HG03521 (cell line): ENCODE data around the gene VWDE.

Source experiments
- ATAC-seq: cut with Tn5 transposase; IDR thresholded peaks from one replicate; pipeline ENCODE4 v1.9.1; 2021; ENCODE audit warnings: mild to moderate bottlenecking, moderate library complexity; ENCODE audit not compliant: unreplicated experiment

Gene VWDE

DNA sequence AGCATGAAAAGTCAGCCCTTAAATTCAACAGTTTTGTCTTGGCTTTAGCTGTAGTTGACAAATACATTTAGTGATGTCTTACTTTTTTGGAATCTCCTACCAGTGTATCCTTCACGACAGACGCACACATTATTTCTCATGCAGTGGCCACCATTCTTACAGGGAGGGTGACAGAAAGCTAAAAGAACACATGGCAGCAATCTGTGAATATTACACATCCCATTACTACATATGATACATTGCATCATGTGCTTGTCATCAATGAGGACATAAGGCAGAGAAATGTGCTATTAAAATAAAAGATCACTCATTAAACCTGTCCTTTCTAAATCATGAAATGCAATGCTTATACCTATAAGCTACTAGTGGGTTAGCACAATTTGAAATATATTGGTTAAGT, 66.6 kb downstream of the VWDE start:
- ATAC-seq = no peak

DNA sequence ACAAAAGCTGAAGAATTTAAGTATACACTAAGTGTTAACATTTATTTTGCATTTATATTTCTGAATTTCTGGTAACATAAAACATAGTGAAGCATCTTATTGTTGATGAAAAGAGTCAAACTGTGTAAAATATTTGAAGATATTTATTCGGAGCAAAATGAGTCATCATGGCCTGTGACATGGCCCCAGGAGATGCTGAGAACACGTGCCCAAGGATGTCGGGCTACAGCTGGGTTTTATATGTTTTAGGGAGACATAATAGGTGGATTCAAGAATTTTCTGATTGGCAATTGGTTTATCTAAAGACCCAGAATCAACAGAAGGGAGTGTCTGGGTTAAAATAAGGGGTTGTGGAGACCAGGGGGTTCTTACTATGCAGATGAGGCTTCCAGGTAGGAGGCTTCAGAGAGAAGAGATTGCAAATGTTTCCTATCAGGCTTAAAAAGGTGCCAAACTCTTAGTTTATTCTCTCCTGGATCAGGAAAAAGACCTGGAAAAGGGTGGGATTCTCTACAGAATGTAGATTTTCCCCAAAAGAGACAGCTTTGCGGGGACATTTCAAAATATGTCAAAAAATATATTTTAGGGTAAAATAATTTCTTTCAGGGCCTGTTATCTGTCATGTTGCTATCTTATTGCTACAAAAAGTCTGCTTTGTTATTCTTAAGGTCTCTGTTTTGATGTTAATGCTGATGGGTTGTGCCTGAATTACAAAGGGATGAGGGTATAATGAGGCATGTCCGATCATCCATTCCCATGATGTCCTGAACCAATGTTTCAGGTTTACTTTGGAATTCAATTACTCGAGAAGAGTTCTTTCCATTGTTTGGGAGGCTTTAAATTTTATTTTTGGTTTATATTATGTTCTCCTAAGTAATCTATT, 74.5 kb downstream of the VWDE start:
- no peak for ATAC-seq

DNA sequence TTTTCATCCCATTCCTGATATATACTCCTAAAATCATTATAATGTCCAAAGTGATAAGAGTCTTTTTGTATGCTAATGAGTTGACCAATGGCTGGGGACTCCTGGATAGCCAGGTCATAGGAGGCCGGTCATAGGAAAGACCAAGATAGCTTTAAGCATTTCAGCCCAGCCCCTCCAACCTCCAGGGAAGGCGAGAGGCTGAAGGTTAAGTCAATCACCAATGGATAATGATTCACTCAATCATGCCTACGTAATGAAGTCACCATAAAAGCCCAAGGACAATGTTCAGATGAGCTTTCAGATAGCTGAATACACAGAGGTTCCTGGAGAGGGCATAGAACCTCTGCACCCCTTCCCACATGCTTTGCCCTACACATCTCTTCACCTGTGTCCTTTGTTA, 75.7 kb downstream of the VWDE start:
- no peak for ATAC-seq

DNA sequence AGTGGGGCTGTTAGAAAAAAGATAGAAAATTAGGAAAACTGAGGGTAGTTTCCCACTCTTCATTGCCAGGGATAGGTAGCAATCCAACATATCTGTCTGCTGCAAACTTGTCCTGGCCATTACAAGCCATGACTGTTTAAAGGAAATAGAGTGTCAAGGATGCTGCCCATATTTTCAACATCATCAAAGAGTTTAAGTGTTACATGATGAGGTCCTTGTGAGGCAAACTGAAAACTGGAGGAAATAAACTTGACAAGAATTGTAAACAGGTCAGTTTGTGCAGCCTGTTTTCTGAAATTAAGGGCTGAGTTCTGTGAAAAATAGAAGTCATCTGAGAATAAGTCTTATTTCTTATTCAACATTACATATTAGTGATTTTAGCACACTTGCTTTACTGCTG, 78.0 kb downstream of the VWDE start:
- ATAC-seq = no peak

DNA sequence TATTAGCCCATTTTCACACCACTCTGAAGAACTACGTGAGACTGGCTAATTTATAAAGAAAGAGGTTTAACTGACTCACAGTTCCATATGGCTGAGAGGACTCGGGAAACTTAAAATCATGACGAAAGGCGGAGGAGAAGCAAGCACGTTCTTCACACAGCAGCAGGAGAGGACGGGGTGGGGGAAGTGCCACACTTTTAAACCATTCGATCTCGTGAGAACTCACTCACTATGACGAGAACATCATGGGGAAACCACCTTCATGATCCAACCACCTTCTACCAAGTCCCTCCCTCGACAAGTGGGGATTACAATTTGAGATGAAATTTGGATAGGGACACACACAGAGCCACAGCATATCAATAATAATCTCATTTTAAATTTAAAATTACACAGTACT, 80.2 kb downstream of the VWDE start:
- ATAC-seq = no peak

DNA sequence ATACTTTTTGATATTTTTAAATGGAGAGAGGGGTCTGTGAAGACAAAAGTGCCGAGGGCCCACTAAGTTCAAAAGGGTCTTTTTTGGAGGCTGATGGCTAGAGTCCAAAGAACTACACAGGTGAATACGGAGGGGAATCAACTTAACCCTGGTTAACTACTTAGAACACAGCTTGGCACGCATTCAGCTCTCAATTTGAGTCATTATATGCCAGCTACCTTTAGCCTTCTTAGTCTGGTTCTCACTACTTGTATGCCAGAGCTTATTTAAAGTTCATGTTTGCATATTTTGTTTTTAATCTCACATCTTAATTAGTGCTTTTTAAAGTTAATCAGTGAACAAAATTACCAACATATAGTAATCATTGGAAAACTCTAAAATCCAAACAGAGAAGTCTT, 80.8 kb downstream of the VWDE start:
- peak; percentile 56 for ATAC-seq

DNA sequence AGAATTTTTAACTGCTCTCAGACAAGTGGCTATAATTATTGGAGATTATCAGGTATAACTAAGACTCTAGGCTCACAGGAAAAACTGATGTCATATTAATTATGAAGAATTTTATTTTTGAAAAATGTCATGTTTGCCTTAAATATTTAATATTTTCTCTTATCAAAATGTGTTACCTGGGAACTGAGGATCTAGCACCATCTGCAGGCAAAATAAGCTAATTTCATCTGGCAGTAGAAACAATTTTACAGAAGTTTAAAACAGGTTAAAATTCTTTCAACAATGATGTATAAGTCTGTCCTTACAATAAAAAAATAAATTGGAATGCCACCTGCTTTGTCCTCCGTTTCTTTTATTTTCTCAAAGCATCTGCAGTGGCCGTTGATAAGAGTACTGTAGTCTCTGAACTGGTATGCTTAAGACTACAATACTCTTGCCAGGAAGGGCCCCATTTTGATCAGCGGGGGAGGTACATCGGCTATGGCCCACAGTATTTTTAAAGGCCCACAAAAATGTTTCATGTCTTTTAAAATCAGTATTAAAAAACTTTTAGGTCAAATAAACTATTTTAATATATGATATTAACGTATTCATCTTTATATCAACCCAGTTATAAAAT, 81.3 kb downstream of the VWDE start:
- no peak for ATAC-seq

DNA sequence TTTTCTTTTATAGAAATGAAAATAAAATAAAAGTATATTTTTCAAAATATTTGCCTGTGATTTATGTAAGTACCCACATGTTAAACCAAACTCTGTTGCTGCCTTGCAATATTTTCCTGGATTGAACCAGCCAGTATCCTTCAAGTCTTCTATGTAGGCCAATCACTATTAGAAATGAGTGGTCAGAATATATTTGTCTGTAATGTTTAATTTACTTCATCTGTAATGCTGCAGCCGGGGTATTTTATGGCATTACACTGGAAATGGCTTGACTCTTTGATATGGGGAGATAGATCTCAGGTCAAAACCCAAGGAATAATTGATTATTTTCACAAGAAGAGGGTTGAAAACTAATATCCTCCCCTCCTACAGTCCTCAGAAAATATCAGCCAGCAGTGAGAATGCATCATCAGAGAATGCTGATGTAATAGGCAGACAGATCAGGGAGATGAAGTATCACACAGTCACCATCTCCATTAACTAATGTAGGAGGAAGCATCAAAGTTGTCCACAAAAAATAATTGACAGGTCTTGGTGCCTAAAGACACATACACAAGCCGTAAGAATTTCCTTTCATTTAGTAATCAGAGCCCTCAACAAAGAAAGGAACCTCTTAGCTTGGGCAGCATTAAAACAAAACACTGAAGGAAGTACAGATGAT, 82.5 kb downstream of the VWDE start:
- ATAC-seq = no peak

DNA sequence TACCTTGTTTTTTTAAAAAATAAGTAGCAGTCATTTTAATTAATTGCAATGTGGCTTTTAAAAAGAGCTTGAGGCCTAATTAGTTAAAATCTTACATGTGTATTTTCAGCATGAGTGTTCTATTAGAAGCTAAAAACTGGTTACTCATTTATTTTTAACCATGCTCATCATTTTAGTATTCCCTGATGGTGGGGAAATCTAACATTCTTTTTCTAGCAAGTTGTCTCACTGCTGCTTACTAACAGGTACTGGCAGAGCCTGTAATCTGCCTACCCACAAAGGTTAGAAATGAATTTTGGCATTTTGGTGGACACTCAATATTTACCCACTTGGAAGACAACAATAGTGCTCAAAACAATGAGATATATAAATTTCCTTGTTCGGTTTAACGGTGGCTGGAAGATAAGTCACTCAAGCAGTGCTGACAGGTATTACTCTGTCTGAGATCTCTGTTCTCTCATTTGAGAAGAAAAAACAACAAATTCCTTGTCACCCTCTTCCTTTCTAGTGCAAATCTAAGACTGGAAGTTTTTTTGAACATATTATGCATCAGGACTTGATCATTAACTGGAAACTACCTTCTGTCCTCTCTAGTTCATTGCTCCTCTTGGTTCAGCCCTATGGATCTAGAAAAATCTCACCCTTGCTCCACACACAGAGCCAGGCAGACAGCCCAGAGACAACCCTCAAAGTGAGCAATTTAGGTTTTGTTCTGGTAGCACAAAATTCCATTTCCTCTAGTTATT, 83.3 kb downstream of the VWDE start:
- ATAC-seq = no peak

DNA sequence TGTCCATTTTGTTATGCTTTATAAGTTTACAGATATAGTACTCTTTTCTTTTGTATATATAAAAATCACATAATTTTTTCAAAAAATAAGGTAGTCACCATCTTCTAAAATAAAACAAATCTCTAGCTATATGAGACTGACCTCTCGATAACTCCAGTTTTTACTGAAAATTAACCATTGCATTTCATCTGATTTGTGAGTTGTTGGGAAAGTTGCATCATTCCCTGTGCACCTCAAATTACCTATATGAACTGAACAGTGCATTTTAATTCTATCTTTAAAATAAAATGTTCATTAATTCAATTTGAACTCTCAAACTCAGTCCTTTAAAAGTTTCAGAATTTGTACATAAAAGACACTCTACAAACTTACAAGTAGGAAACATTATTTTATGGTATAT, 86.0 kb downstream of the VWDE start:
- no peak for ATAC-seq

DNA sequence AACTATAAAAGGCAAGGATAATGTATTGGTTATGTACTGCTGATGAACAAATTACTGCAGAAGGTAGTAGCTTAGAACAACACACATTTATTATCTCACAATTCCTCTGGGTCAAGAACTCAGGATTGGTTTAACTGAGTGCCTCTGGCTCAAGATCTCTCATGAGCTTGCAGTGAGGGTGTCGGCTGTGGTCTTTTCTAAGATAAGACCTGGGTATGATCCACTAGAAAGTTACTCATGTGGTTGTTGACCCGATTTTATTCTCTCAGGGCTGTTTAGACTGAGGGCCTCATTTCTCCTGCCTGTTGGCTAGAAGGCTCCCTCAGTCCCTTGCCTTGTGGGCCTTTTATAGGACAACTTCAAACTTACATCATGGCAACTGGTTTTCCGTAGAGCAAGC, 86.7 kb downstream of the VWDE start:
- no peak for ATAC-seq

DNA sequence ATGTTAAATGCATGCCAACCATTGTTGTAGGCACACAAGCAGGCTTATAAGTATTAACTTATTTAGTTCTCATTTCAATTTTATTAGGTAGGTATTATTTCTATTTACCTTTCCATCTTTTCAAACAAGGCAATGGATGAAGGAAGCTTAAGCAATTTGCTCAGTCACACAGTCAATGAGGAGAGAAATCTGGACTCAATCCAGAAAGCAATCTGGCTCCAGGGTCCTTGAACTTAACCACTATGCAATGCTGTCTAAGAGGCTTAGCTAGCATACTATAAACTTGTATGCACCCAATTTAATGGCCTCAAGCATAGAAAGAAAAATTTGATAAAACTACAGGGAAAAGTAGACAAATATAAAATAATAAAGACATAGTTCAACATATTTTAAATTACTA, 88.6 kb downstream of the VWDE start:
- ATAC-seq = no peak

DNA sequence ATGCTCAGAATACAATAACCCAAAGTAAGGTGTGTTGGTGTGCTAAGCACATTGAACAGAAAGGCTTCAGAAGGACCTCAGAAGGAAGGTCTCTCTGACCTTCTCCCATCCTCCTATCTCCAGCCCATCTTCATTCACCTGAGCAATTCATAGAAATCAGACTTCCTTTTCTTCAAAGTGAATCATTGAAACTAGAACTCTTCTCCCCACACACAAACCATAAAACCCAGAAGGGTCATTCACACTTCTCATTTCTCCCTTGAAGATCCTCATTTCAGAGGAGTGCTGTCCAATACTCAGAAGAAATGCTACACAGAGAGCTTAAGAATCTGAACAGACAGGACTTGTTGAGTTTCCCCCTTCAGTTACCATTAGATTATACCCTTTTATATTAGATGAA, 89.5 kb downstream of the VWDE start:
- peak; percentile 56 for ATAC-seq

DNA sequence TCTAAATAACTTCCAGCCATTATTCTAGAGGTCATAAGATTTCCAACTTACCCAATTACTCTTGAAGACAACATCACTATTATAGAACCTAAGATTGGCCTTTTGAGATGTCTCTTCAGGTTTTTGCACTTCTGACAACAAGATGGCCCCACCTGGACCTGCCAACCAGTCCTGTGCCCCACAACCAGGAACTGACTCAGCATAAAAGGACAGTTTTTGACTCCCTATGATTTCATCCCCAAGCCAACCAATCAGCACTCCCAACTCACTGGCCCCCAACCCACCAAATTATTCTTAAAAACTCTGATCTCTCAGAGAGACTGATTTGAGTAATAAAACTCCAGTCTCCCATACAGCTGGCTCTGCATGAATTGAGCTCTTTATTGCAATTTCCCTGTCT, 98.2 kb downstream of the VWDE start:
- ATAC-seq = no peak

DNA sequence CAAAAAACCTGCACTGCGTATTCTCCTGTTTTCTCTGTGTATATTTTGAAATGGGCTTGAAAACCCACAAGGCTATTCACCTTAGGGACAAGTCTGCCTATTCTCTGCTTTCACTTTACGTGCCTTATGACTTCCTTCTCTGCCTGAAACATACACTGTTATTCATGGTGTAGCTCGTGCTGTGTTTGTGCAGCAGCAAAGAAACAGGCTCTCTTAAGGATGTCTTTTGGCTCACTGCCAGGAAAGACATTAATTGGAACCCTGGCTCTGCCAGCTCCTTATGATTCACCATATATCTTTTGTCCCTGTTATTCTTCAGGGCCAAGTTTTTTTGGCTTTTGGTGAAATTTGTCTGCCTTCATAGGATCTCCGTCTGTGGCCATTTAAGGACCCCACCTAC, 100.2 kb downstream of the VWDE start:
- ATAC-seq = no peak

DNA sequence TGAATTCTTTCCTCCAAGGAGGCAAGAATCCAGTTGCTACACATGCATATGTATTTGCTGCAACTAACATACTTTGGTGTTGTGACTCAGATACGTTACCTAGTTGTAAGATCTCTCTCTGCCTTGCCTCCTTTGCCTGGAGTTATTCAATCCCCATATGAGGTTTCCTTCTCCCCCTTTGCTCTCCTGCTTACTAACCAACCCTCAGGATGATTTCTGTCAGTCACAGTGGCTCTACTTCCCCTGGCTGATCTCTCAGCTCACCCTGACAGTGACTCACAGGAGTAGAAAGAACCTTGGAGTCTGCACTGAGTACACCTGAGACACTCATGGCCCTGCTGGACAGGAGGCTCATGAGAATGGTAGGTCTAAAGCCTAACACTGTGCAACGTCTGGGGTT, 100.6 kb downstream of the VWDE start:
- ATAC-seq = no peak

DNA sequence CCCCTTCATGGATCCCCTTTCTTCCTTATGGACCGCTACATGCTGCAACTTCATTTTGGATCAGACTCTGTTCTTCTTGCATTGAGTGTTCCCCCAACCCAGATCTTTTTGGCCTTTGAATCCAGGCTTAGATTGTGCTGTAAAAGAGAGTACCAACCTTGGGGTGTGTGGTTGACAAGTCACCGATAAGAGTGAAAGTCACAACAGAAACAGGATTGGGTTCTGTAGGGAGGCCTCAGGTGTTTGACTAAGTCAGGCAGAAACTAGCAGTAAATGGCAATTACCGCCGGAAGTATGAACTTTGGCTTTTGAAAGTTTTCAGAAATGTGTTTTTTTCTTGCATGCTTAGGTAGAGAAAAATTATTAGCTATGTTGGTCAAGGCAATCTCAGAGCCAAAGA, 103.2 kb downstream of the VWDE start:
- ATAC-seq = no peak

DNA sequence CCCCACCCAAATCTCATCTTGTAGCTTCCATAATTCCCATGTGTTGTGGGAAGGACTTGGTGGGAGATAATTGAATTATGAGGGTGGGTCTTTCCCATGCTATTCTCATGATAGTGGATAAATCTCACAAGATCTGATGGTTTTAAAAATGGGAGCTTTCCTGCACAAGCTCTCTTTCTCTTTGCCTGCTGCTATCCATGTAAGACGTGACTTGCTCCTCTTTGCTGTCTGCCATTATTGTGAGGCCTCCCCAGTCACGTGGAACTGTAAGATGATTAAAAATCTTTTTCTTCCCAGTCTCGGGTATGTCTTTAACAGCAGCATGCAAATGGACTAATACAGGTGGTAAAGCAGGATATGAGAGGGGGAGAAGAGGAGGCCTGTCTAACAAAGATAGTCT, 104.3 kb downstream of the VWDE start:
- no peak for ATAC-seq

DNA sequence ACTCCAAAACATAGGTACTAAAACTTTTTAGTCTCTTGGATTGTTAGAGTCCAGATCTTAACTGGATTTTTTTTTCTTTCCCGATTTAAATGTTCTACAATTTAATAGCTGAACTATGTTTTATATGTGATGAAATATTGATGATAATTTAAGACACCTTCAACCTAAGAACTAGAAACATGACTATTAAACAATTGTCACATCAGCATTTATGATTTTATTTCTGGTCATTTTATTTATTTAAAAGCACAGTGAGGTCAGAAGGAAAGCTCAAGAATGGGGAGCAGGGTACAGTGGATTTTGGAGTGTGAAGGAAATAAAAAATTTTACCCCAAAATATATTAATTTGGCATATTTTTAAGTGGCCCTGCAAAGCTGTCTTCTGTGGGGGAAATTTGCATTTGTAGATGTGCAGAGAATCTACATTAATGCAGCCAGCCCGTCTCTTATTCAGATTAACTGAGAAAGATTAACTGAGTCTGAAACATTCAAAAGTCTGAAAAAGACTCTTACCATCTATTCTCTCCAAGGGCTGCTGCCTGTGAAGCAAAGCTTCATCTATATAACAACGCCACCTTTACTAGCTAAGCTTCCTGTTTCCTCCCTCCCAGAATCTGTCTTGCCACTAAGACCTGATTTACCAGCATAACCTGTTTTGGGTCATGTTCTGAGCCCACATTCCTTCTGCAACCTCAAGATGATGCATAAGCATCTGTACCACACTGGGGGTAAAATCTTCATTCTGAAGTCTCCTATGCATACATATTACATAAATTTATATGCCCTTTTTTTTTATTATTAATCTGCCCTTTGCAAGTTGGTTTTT, 106.2 kb downstream of the VWDE start:
- ATAC-seq = no peak

DNA sequence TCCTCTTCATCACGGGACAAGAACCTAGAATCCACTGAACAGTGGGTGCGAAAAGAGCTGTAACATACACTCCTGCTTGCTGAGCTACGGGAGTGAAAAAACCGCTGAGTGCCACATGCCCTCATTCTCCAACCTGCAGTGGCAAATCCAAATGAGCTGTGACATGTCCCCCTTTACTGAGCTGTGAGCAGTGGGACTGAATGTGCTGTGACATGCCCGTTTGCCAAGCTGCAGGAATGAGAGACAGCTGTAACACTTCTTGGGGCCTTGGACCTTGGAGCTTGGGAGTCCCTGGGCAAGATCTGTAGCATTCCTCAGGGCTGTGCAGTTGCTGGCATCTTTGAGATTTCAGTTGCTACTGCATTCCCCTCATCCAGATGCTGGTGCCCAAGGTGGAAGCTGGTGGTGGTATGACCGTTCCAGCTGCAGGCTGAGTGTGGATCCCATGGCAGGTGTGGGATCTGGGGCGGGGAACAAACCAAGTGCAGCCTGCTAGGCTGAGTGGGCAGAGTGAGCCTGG, 107.6 kb downstream of the VWDE start:
- no peak for ATAC-seq
